Measurements from ENCODE around the gene ARNT2. TPM values are rescaled to one million over a fixed set of nuclear protein-coding genes. Genes with fewer than 3 reads are reported as not detected.
A peak's percentile ranks its signal among the peaks of the same experiment; 100 is the strongest.

The ARNT2 gene
- total and polyA plus RNA-seq, 12 donors, result 0.71 to 6.7 (median 4.0) TPM

GRCh38 chr15:80415358-80415670, 11.1 kb downstream of the ARNT2 start:
- Histone ChIP-seq H3K4me1 (no peaks in the 10 kb centered on the region), H3K4me3 (no peak overlapping the region), H3K27me3 (peaks cover 0 to 5% (median 3%) of the 10 kb centered on the region in 7 donors), H3K9me3 (no peaks in the 10 kb centered on the region), H3K27ac (no peak overlapping the region), H3K36me3 (no peaks in the 10 kb centered on the region)
- DNase-seq (no peak), ATAC-seq (no peak)
- no peak for TF ChIP-seq CTCF (IDR thresholded peaks at IDR 0.05)
- WGBS, 2 donors, result 90 to 93% methylated on average over 11 of the region's 11 CpGs
- intact Hi-C loops (cut with DNase I), result no loop called here

GRCh38 chr15:80416702-80417101, 12.5 kb downstream of the ARNT2 start:
- no peak for DNase-seq
- Histone ChIP-seq H3K4me1 (no peaks in the 10 kb centered on the region), H3K9me3 (no peaks in the 10 kb centered on the region), H3K4me3 (no peak overlapping the region), H3K27ac (no peak overlapping the region), H3K27me3 (peaks cover 0 to 5% (median 0%) of the 10 kb centered on the region in 7 donors), H3K36me3 (no peaks in the 10 kb centered on the region)
- ATAC-seq, result no peak
- intact Hi-C loops (cut with DNase I), result loop anchor here in 1 of 10 donors (1.0 kb wide), 1 partner anchor 17 kb away; no protein-coding TSS in a partner anchor
- 71 to 80% methylated on average over 4 of the region's 4 CpGs for WGBS, 2 donors
- TF ChIP-seq CTCF (IDR thresholded peaks at IDR 0.05), result no peak

- ATAC-seq (no peak), DNase-seq (no peak)
- no peak overlapping the region for H3K4me3 ChIP-seq
- H3K27me3 ChIP-seq, result peaks cover 0 to 5% (median 0%) of the 10 kb centered on the region in 7 donors
- no peaks in the 10 kb centered on the region for H3K9me3 ChIP-seq
- no peaks in the 10 kb centered on the region for H3K36me3 ChIP-seq
- no peaks in the 10 kb centered on the region for H3K4me1 ChIP-seq
- 54 to 55% methylated on average over 10 of the region's 10 CpGs for WGBS, 2 donors
- no peak overlapping the region for H3K27ac ChIP-seq
- intact Hi-C loops (cut with DNase I), result no loop called here
- peak; percentile 12 to 64 (median 49) for TF ChIP-seq CTCF (IDR thresholded peaks at IDR 0.05)
Measured at GRCh38 chr15:80418892-80419537, 14.8 kb downstream of the ARNT2 start.

GRCh38 chr15:80419546-80419945, 15.4 kb downstream of the ARNT2 start:
- H3K36me3 ChIP-seq, result no peaks in the 10 kb centered on the region
- H3K9me3 ChIP-seq, result no peaks in the 10 kb centered on the region
- H3K27me3 ChIP-seq, result peaks cover 0 to 5% (median 0%) of the 10 kb centered on the region in 7 donors
- H3K4me1 ChIP-seq, result no peaks in the 10 kb centered on the region
- intact Hi-C loops (cut with DNase I), result no loop called here
- DNase-seq (no peak), ATAC-seq (no peak)
- no peak overlapping the region for H3K4me3 ChIP-seq
- no peak for TF ChIP-seq CTCF (IDR thresholded peaks at IDR 0.05)
- H3K27ac ChIP-seq, result no peak overlapping the region
- WGBS, 2 donors, result 42 to 50% methylated on average over 5 of the region's 5 CpGs
